K562 (cell line): ENCODE data around the gene XBP1. TPM values are rescaled to one million over a fixed set of nuclear protein-coding genes. Genes with fewer than 3 reads are reported as not detected.

Experiments used
- BRCA1 ChIP-seq, 2 experiments: fragments of 450-650 bp in 1 of 2; sonication (generic) in 1 of 2; formaldehyde crosslinking in 1 of 2; IDR thresholded peaks; 2 replicates each; pipeline versions ENCODE4 v1.5.0 to v1.6.1; 2017 to 2020; ENCODE audit warnings: mild to moderate bottlenecking in 1 of 2, missing genetic modification reagents in 1 of 2
- BRD9 ChIP-seq: fragments of 450-650 bp; IDR thresholded peaks from 2 replicates; pipeline ENCODE4 v1.6.1; 2018; ENCODE audit warnings: low read depth; ENCODE audit not compliant: partially characterized antibody
- CHD2 ChIP-seq: IDR thresholded peaks from 2 replicates; pipeline ENCODE4 v1.6.1; 2011; ENCODE audit warnings: low read depth, low read length
- ERF ChIP-seq: fragments of 450-650 bp; formaldehyde crosslinking; IDR thresholded peaks from 2 replicates; pipeline ENCODE4 v1.4.0; 2020; ENCODE audit warnings: mild to moderate bottlenecking, mixed read lengths
- PURB ChIP-seq: sonication (generic); formaldehyde crosslinking; IDR thresholded peaks from 2 replicates; pipeline ENCODE4 v1.9.0; 2021; ENCODE audit warnings: low read depth, mild to moderate bottlenecking, missing genetic modification reagents
- SAFB ChIP-seq: fragments of 200-400 bp; formaldehyde crosslinking; IDR thresholded peaks from 2 replicates; pipeline ENCODE4 v1.6.1; 2017; ENCODE audit warnings: low read depth, low read length, borderline replicate concordance
- XRCC5 ChIP-seq: fragments of 200-400 bp; formaldehyde crosslinking; IDR thresholded peaks from 2 replicates; pipeline ENCODE4 v1.6.1; 2017; ENCODE audit warnings: low read depth, mild to moderate bottlenecking, low read length
- ZBTB33 ChIP-seq: sonication (generic); formaldehyde crosslinking; IDR thresholded peaks from 2 replicates; pipeline ENCODE4 v1.8.1; 2023; ENCODE audit warnings: mild to moderate bottlenecking, missing genetic modification reagents
- ZFPM2 ChIP-seq: fragments of 250-450 bp; sonication (Bioruptor Pico); IDR thresholded peaks from 2 replicates; pipeline ENCODE4 v1.5.1; 2022; ENCODE audit warnings: mild to moderate bottlenecking
- ZNF232 ChIP-seq: sonication (generic); formaldehyde crosslinking; IDR thresholded peaks from 2 replicates; pipeline ENCODE4 v1.8.0; 2022; ENCODE audit warnings: mild to moderate bottlenecking, missing genetic modification reagents
- ZNF431 ChIP-seq: sonication (generic); formaldehyde crosslinking; IDR thresholded peaks from 2 replicates; pipeline ENCODE4 v1.8.0; 2022; ENCODE audit warnings: mild to moderate bottlenecking, missing genetic modification reagents
- ZNF436 ChIP-seq: fragments of 250-450, 450-650 bp; sonication (Bioruptor Pico); formaldehyde crosslinking; IDR thresholded peaks from 2 replicates; pipeline ENCODE4 v1.7.0; 2020; ENCODE audit warnings: mild to moderate bottlenecking
- ZNF75A ChIP-seq: fragments of 450-650 bp; formaldehyde crosslinking; IDR thresholded peaks from 2 replicates; pipeline ENCODE4 v1.4.0; 2020; ENCODE audit warnings: mild to moderate bottlenecking
- polyA plus RNA-seq, 8 experiments: library from polyadenylated mRNA; depleted of rRNA in 4 of 8; stranded (reverse) in 5 of 8; unstranded in 3 of 8; fragments of >200 nt; fragmentation: Nextera tagmentation in 2 of 8; fragmentation: Illumina TruSeq in 1 of 8; extraction: Ambion mirVana in 2 of 8; extraction: Trizol in 1 of 8; gene quantifications; 2 replicates each; pipeline versions ENCODE4 v1.2.1 to v1.2.3, GENCODE V29; 2011 to 2014; ENCODE audit warnings: inconsistent platforms in 1 of 8, missing spikeins in 1 of 8
- total RNA-seq, 7 experiments: library from RNA; depleted of rRNA in 6 of 7; stranded (reverse); fragments of >200 nt in 6 of 7; fragmentation: Illumina TruSeq in 2 of 7; extraction: Trizol in 2 of 7; gene quantifications; 2 replicates each; pipeline versions ENCODE4 v1.2.1 to v1.2.3, GENCODE V29; 2011 to 2021; ENCODE audit warnings: low replicate concordance in 1 of 7
- TF ChIP-seq, protein P1 (sequence below): sonication (generic); formaldehyde crosslinking; IDR thresholded peaks from 2 replicates; pipeline ENCODE4 v1.8.0; 2022; ENCODE audit warnings: mild to moderate bottlenecking, missing genetic modification reagents
- TF ChIP-seq, protein P2 (sequence below): fragments of 450-650 bp; formaldehyde crosslinking; IDR thresholded peaks from 2 replicates; pipeline ENCODE4 v1.4.0; 2022; ENCODE audit warnings: missing genetic modification characterization
- TF ChIP-seq, protein P3 (sequence below): sonication (generic); formaldehyde crosslinking; IDR thresholded peaks from 2 replicates; pipeline ENCODE4 v1.8.0; 2022; ENCODE audit warnings: missing genetic modification reagents, mild to moderate bottlenecking, borderline replicate concordance
- TF ChIP-seq, protein P4 (sequence below): IDR thresholded peaks from 2 replicates; pipeline ENCODE4 v1.6.1; 2011; ENCODE audit not compliant: insufficient read length; ENCODE audit errors: extremely low read depth
- TF ChIP-seq, protein P5 (sequence below), 2 experiments: fragments of 450-650 bp; conservative IDR thresholded peaks; 2 replicates each; pipeline ENCODE4 v1.6.1; 2017; ENCODE audit warnings: mild to moderate bottlenecking in 2 of 2, moderate library complexity in 2 of 2

The XBP1 gene
- total and polyA plus RNA-seq, 9 of the 15 experiments (the other 6 are each of a cell fraction or from before 2014, with no cell fraction given) = 25.0 to 218 (median 94.6) TPM

DNA sequence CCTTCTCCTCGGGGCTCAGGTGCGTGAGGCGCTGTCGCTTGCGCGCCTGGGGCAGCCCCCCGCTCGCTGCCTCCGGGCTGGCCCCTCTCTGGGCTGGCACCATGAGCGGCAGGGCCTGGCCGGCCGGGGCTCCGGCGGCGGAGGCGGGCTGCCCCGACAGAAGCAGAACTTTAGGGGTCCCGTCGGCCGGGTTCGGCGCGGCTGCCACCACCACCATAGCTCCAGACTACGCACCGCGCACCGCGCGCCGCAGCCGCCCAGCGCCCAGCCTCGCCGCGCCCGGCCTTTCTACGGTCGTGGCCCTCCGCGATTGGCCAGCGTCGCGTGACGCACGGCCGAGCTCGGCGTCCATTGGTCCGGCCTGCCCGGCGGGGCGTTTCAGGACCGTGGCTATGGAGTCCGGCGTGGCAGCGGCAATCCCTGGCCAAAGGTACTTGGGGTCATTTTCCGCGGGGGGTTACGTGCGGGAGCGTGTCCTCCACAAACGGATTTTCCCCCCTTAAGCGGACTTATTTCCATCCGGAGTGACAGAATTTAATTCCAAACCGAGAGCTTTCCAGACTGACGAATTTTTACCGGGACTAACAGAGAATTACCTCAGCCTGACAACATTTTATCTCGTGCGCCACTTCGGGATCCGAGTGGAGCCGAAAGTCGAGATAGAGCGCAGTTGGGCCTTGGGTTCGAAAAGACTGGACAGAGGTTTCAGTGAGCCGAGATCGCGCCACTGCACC, at the start of gene XBP1 (continued):
- TF ChIP-seq, protein P1, sequence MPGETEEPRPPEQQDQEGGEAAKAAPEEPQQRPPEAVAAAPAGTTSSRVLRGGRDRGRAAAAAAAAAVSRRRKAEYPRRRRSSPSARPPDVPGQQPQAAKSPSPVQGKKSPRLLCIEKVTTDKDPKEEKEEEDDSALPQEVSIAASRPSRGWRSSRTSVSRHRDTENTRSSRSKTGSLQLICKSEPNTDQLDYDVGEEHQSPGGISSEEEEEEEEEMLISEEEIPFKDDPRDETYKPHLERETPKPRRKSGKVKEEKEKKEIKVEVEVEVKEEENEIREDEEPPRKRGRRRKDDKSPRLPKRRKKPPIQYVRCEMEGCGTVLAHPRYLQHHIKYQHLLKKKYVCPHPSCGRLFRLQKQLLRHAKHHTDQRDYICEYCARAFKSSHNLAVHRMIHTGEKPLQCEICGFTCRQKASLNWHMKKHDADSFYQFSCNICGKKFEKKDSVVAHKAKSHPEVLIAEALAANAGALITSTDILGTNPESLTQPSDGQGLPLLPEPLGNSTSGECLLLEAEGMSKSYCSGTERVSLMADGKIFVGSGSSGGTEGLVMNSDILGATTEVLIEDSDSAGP (CRISPR knock-in tag) = no peak
- TF ChIP-seq, protein P2, sequence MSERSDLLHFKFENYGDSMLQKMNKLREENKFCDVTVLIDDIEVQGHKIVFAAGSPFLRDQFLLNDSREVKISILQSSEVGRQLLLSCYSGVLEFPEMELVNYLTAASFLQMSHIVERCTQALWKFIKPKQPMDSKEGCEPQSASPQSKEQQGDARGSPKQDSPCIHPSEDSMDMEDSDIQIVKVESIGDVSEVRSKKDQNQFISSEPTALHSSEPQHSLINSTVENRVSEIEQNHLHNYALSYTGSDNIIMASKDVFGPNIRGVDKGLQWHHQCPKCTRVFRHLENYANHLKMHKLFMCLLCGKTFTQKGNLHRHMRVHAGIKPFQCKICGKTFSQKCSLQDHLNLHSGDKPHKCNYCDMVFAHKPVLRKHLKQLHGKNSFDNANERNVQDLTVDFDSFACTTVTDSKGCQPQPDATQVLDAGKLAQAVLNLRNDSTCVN (CRISPR knock-in tag) = no peak
- TF ChIP-seq, protein P3, sequence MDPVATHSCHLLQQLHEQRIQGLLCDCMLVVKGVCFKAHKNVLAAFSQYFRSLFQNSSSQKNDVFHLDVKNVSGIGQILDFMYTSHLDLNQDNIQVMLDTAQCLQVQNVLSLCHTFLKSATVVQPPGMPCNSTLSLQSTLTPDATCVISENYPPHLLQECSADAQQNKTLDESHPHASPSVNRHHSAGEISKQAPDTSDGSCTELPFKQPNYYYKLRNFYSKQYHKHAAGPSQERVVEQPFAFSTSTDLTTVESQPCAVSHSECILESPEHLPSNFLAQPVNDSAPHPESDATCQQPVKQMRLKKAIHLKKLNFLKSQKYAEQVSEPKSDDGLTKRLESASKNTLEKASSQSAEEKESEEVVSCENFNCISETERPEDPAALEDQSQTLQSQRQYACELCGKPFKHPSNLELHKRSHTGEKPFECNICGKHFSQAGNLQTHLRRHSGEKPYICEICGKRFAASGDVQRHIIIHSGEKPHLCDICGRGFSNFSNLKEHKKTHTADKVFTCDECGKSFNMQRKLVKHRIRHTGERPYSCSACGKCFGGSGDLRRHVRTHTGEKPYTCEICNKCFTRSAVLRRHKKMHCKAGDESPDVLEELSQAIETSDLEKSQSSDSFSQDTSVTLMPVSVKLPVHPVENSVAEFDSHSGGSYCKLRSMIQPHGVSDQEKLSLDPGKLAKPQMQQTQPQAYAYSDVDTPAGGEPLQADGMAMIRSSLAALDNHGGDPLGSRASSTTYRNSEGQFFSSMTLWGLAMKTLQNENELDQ (CRISPR knock-in tag) = no peak
- TF ChIP-seq ZFPM2 (CRISPR knock-in tag) = no peak
- no peak for TF ChIP-seq SAFB
- TF ChIP-seq ERF (CRISPR knock-in tag) = no peak
- 0 out of 2 replicates have a peak, but pooled peaks have one; percentile 17 for TF ChIP-seq CHD2
- TF ChIP-seq ZNF232 (CRISPR knock-in tag) = no peak
- TF ChIP-seq ZNF431 (CRISPR knock-in tag) = no peak
- no peak for TF ChIP-seq PURB (CRISPR knock-in tag)
- no peak for TF ChIP-seq XRCC5
- no peak for TF ChIP-seq ZBTB33 (CRISPR knock-in tag)
- no peak for TF ChIP-seq ZNF75A
- peak; percentile 82 for TF ChIP-seq BRD9
- TF ChIP-seq, protein P4, sequence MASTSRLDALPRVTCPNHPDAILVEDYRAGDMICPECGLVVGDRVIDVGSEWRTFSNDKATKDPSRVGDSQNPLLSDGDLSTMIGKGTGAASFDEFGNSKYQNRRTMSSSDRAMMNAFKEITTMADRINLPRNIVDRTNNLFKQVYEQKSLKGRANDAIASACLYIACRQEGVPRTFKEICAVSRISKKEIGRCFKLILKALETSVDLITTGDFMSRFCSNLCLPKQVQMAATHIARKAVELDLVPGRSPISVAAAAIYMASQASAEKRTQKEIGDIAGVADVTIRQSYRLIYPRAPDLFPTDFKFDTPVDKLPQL = peak; percentile 48
- TF ChIP-seq, protein P5, sequence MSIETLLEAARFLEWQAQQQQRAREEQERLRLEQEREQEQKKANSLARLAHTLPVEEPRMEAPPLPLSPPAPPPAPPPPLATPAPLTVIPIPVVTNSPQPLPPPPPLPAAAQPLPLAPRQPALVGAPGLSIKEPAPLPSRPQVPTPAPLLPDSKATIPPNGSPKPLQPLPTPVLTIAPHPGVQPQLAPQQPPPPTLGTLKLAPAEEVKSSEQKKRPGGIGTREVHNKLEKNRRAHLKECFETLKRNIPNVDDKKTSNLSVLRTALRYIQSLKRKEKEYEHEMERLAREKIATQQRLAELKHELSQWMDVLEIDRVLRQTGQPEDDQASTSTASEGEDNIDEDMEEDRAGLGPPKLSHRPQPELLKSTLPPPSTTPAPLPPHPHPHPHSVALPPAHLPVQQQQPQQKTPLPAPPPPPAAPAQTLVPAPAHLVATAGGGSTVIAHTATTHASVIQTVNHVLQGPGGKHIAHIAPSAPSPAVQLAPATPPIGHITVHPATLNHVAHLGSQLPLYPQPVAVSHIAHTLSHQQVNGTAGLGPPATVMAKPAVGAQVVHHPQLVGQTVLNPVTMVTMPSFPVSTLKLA (conservative IDR thresholded peaks at IDR 0.05) = peak in 1 of 2 experiments; percentile 62; a peak in 3 of 4 replicates
- TF ChIP-seq ZNF436 = no peak
- no peak for TF ChIP-seq BRCA1 (IDR thresholded peaks at IDR 0.05)
- no peak for TF ChIP-seq BRCA1 (CRISPR knock-in tag; IDR thresholded peaks at IDR 0.05)
